CD4-positive, CD25-positive, alpha-beta regulatory T cell (primary cell): ENCODE measurements around the gene IDUA. TPM values are rescaled to one million over a fixed set of nuclear protein-coding genes. Genes with fewer than 3 reads are reported as not detected.

ENCODE experiments used
- ATAC-seq, 2 donors: fragments of 150-1000 bp; cut with Tn5 transposase; one replicate each; pipeline ENCODE4 v1.10.0; 2021; ENCODE audit warnings: low read depth in 2 of 2, moderate number of reproducible peaks in 2 of 2, moderate library complexity in 1 of 2
- DNase-seq, 3 donors: peaks; one replicate each; pipeline versions ENCODE4 v3.0.0 to v3.0.0-alpha.2; 2012 to 2022; ENCODE audit warnings: mixed read lengths in 1 of 3
- H3K27ac ChIP-seq: one replicate; pipeline ENCODE4 v1.7.0; 2013; ENCODE audit warnings: mild to moderate bottlenecking, low read length; ENCODE audit not compliant: insufficient read depth, poor library complexity, severe bottlenecking
- H3K27me3 ChIP-seq: one replicate; pipeline ENCODE4 v1.7.0; 2013; ENCODE audit warnings: low read length; ENCODE audit not compliant: control insufficient read depth, insufficient read depth
- H3K36me3 ChIP-seq: one replicate; pipeline ENCODE4 v1.7.0; 2013; ENCODE audit warnings: mild to moderate bottlenecking, low read length, moderate library complexity; ENCODE audit not compliant: control insufficient read depth, insufficient read depth
- H3K4me1 ChIP-seq: 2 replicates; pipeline ENCODE4 v1.7.0; 2013; ENCODE audit warnings: mild to moderate bottlenecking, low read length; ENCODE audit not compliant: insufficient read depth, control insufficient read depth, poor library complexity, severe bottlenecking
- H3K4me3 ChIP-seq: one replicate; pipeline ENCODE4 v1.7.0; 2013; ENCODE audit warnings: low read depth, mild to moderate bottlenecking, low read length, moderate library complexity
- H3K9me3 ChIP-seq, 2 experiments: 1 replicate in 1 of 2; 2 replicates in 1 of 2; pipeline ENCODE4 v1.7.0; 2013; ENCODE audit warnings: low read length in 2 of 2, mild to moderate bottlenecking in 1 of 2, moderate library complexity in 1 of 2; ENCODE audit not compliant: control insufficient read depth in 2 of 2
- H3K27ac Mint-ChIP-seq, 3 donors: one replicate each; pipeline ENCODE4 v1.8.0; 2020 to 2022; ENCODE audit warnings: mild to moderate bottlenecking in 3 of 3, mixed read lengths in 3 of 3, moderate library complexity in 2 of 3
- H3K27me3 Mint-ChIP-seq: one replicate; pipeline ENCODE4 v1.8.0; 2022; ENCODE audit warnings: mild to moderate bottlenecking, mixed read lengths
- H3K36me3 Mint-ChIP-seq: one replicate; pipeline ENCODE4 v1.8.0; 2020; ENCODE audit warnings: mixed read lengths
- H3K4me1 Mint-ChIP-seq, 4 donors: one replicate each; pipeline ENCODE4 v1.8.0; 2020 to 2022; ENCODE audit warnings: mixed read lengths in 4 of 4, mild to moderate bottlenecking in 1 of 4
- H3K4me3 Mint-ChIP-seq, 4 donors: one replicate each; pipeline ENCODE4 v1.8.0; 2020 to 2022; ENCODE audit warnings: mild to moderate bottlenecking in 4 of 4, mixed read lengths in 4 of 4, moderate library complexity in 3 of 4
- H3K9me3 Mint-ChIP-seq, 7 donors: one replicate each; pipeline ENCODE4 v1.8.0; 2020 to 2022; ENCODE audit warnings: mixed read lengths in 7 of 7, mild to moderate bottlenecking in 3 of 7, moderate library complexity in 2 of 7
- polyA plus RNA-seq, 4 donors: library from polyadenylated mRNA; unstranded; fragments of 300-500 nt; fragmentation: Illumina TruSeq; gene quantifications; one replicate each; pipeline ENCODE4 v1.2.3, GENCODE V29; 2021
- total RNA-seq: library from RNA; stranded (reverse); gene quantifications from one replicate; pipeline ENCODE4 v1.2.3, GENCODE V29; 2022

The IDUA gene
- total and polyA plus RNA-seq, 5 donors from 2014 or later, result 7.5 to 55.5 (median 8.9) TPM

- Histone ChIP-seq H3K4me1 (no peaks in the 10 kb centered on the region), H3K9me3 (no peaks in the 10 kb centered on the region), H3K27ac (no peak overlapping the region), H3K4me3 (no peak overlapping the region), H3K27me3 (no peaks in the 10 kb centered on the region), H3K36me3 (no peaks in the 10 kb centered on the region)
- no peak overlapping the region for H3K4me3 Mint-ChIP-seq
- DNase-seq, result no peak
- H3K9me3 Mint-ChIP-seq, result peaks cover 0 to 1% (median 0%) of the 10 kb centered on the region in 7 donors
- no peak overlapping the region for H3K27ac Mint-ChIP-seq
- H3K36me3 Mint-ChIP-seq, result peaks cover 5% of the 10 kb centered on the region
- peaks cover 0 to 2% (median 0%) of the 10 kb centered on the region in 4 donors for H3K4me1 Mint-ChIP-seq
- no peaks in the 10 kb centered on the region for H3K27me3 Mint-ChIP-seq
- no peak for ATAC-seq
Observed at GRCh38 chr4:962231-963208, 24.3 kb upstream of the IDUA start.

GRCh38 chr4:963276-964225, 23.3 kb upstream of the IDUA start:
- ATAC-seq (no peak), DNase-seq (no peak)
- H3K36me3 ChIP-seq, result no peaks in the 10 kb centered on the region
- no peak overlapping the region for H3K27ac Mint-ChIP-seq
- no peak overlapping the region for H3K27ac ChIP-seq
- H3K4me1 ChIP-seq, result no peaks in the 10 kb centered on the region
- no peak overlapping the region for H3K4me3 Mint-ChIP-seq
- no peaks in the 10 kb centered on the region for H3K27me3 Mint-ChIP-seq
- H3K4me3 ChIP-seq, result no peak overlapping the region
- peaks cover 0 to 1% (median 0%) of the 10 kb centered on the region in 4 donors for H3K4me1 Mint-ChIP-seq
- H3K36me3 Mint-ChIP-seq, result peaks cover 4% of the 10 kb centered on the region
- H3K9me3 ChIP-seq, result no peaks in the 10 kb centered on the region
- peaks cover 0 to 1% (median 0%) of the 10 kb centered on the region in 7 donors for H3K9me3 Mint-ChIP-seq
- no peaks in the 10 kb centered on the region for H3K27me3 ChIP-seq

- Histone ChIP-seq H3K36me3 (no peaks in the 10 kb centered on the region), H3K27ac (no peak overlapping the region), H3K4me1 (no peaks in the 10 kb centered on the region), H3K4me3 (no peak overlapping the region), H3K9me3 (no peaks in the 10 kb centered on the region), H3K27me3 (no peaks in the 10 kb centered on the region)
- no peak for DNase-seq
- Mint-ChIP-seq H3K27ac (no peak overlapping the region), H3K4me1 (no peaks in the 10 kb centered on the region), H3K4me3 (no peak overlapping the region), H3K9me3 (peaks cover 0 to 1% (median 0%) of the 10 kb centered on the region in 7 donors), H3K27me3 (no peaks in the 10 kb centered on the region), H3K36me3 (no peaks in the 10 kb centered on the region)
- ATAC-seq, result no peak
Observed at GRCh38 chr4:964346-965025, 22.4 kb upstream of the IDUA start.

GRCh38 chr4:965048-965765, 21.6 kb upstream of the IDUA start:
- Mint-ChIP-seq H3K4me3 (no peak overlapping the region), H3K27ac (no peak overlapping the region), H3K9me3 (peaks cover 0 to 1% (median 0%) of the 10 kb centered on the region in 7 donors), H3K4me1 (no peaks in the 10 kb centered on the region), H3K27me3 (no peaks in the 10 kb centered on the region), H3K36me3 (no peaks in the 10 kb centered on the region)
- Histone ChIP-seq H3K4me1 (no peaks in the 10 kb centered on the region), H3K36me3 (no peaks in the 10 kb centered on the region), H3K4me3 (no peak overlapping the region), H3K27ac (no peak overlapping the region), H3K27me3 (no peaks in the 10 kb centered on the region), H3K9me3 (no peaks in the 10 kb centered on the region)
- no peak for DNase-seq
- no peak for ATAC-seq

GRCh38 chr4:965766-966134, 21.1 kb upstream of the IDUA start:
- Histone ChIP-seq H3K36me3 (no peaks in the 10 kb centered on the region), H3K27me3 (no peaks in the 10 kb centered on the region), H3K4me1 (no peaks in the 10 kb centered on the region), H3K9me3 (no peaks in the 10 kb centered on the region), H3K4me3 (no peak overlapping the region), H3K27ac (no peak overlapping the region)
- Mint-ChIP-seq H3K4me3 (no peak overlapping the region), H3K36me3 (no peaks in the 10 kb centered on the region), H3K4me1 (peaks cover 0 to 5% (median 2%) of the 10 kb centered on the region in 4 donors), H3K27ac (no peak overlapping the region), H3K27me3 (no peaks in the 10 kb centered on the region), H3K9me3 (peaks cover 0 to 1% (median 0%) of the 10 kb centered on the region in 7 donors)
- DNase-seq (no peak), ATAC-seq (no peak)

GRCh38 chr4:966266-967112, 20.4 kb upstream of the IDUA start:
- peaks cover 0 to 12% (median 2%) of the 10 kb centered on the region in 4 donors for H3K4me1 Mint-ChIP-seq
- no peak overlapping the region for H3K27ac ChIP-seq
- H3K4me1 ChIP-seq, result peaks cover 2% of the 10 kb centered on the region
- H3K36me3 Mint-ChIP-seq, result no peaks in the 10 kb centered on the region
- H3K4me3 ChIP-seq, result no peak overlapping the region
- no peaks in the 10 kb centered on the region for H3K9me3 ChIP-seq
- H3K27me3 ChIP-seq, result no peaks in the 10 kb centered on the region
- no peak for ATAC-seq
- no peak overlapping the region for H3K27ac Mint-ChIP-seq
- H3K27me3 Mint-ChIP-seq, result no peaks in the 10 kb centered on the region
- no peaks in the 10 kb centered on the region for H3K36me3 ChIP-seq
- no peak overlapping the region for H3K4me3 Mint-ChIP-seq
- no peak for DNase-seq
- peaks cover 0 to 1% (median 0%) of the 10 kb centered on the region in 7 donors for H3K9me3 Mint-ChIP-seq
